Nephron (organoid): ENCODE results near the gene LLGL2.

Experiments used
- H3K27ac Mint-ChIP-seq, 3 experiments: 2 replicates each; pipeline ENCODE4 v1.8.0; 2020; ENCODE audit warnings: mixed read lengths in 3 of 3, mild to moderate bottlenecking in 2 of 3, moderate library complexity in 1 of 3
- H3K27me3 Mint-ChIP-seq: 2 replicates; pipeline ENCODE4 v1.8.0; 2021; ENCODE audit warnings: low read depth, mild to moderate bottlenecking, moderate library complexity, mixed read lengths
- H3K36me3 Mint-ChIP-seq: 2 replicates; pipeline ENCODE4 v1.8.0; 2020; ENCODE audit warnings: low read depth, mixed read lengths
- H3K4me1 Mint-ChIP-seq: 2 replicates; pipeline ENCODE4 v1.8.0; 2020; ENCODE audit warnings: mixed read lengths
- H3K4me3 Mint-ChIP-seq, 3 experiments: 2 replicates each; pipeline ENCODE4 v1.8.0; 2020; ENCODE audit warnings: mild to moderate bottlenecking in 3 of 3, mixed read lengths in 3 of 3, moderate library complexity in 2 of 3
- H3K9me3 Mint-ChIP-seq: 2 replicates; pipeline ENCODE4 v1.8.0; 2020; ENCODE audit warnings: mixed read lengths
- TF ChIP-seq, protein P1 (sequence below), 3 experiments: fragments of 200-600 bp; sonication (generic); IDR thresholded peaks; one replicate each; pipeline ENCODE4 v1.5.0; 2021; ENCODE audit warnings: antibody characterized with exemption in 3 of 3; ENCODE audit not compliant: unreplicated experiment in 3 of 3

The LLGL2 gene

DNA sequence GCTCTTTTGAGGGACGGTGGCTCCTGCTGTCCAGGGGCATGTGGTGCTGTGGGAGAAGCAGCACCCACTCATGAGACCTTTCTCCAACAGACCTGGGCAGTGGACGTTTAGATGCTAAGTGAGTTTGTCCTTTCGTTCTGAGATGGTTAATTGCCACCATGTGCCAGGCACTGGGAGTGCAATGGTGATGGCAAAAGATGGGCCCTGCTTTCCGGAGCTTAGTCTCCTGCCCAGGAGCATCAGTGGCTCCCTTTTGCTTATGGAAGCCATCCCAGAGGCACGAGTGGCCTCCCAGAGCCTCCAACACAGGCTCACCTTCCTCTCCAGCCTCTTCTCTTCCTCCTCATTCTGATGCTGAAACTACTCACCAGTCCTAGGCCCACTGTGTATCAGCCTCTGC is 38.5 kb upstream of the LLGL2 start:
- peak overlapping the region in 1 of 3 experiments; percentile 31 for H3K27ac Mint-ChIP-seq
- H3K36me3 Mint-ChIP-seq: peaks cover 7% of the 10 kb centered on the region

DNA sequence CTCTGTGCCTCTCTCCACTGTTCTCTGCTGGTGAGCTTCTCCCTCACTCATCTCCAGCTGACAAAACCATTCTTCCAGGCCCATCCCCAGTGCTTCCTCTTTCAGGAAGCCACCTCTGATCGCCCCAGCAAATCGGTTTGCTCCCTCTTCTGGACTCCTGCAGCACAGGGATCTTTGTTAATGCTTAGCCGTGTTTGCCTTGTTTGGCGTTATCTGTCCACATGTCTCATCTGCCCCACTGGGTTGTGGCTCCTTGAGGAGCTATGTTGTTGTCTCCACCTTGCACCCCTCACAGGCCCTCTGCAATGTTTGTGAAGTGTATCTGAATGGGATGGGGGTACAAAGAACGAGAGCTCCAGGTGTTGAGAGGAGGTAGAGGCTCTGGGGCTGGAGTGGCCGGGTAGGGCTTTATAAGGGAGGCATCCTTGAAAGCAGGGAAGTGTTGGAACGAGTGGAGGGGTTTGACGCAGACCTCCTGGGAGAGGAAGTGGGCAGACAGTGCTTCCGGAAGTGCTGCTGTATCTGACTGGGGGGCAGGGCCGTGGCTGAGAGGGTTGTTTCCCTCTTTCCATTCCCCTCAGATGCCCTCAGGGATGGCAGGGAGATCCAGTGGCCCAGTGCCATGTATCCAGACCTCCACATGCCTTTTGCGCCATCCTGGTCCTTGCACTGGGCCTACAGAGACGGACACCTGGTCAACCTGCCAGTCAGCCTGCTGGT is 38.0 kb upstream of the LLGL2 start:
- no peaks in the 10 kb centered on the region for H3K9me3 Mint-ChIP-seq
- H3K36me3 Mint-ChIP-seq: peaks cover 8% of the 10 kb centered on the region
- H3K4me1 Mint-ChIP-seq: peaks cover 19% of the 10 kb centered on the region
- H3K27ac Mint-ChIP-seq: peak overlapping the region in 2 of 3 experiments; percentile 26 to 31
- no peaks in the 10 kb centered on the region for H3K27me3 Mint-ChIP-seq
- TF ChIP-seq, protein P1, sequence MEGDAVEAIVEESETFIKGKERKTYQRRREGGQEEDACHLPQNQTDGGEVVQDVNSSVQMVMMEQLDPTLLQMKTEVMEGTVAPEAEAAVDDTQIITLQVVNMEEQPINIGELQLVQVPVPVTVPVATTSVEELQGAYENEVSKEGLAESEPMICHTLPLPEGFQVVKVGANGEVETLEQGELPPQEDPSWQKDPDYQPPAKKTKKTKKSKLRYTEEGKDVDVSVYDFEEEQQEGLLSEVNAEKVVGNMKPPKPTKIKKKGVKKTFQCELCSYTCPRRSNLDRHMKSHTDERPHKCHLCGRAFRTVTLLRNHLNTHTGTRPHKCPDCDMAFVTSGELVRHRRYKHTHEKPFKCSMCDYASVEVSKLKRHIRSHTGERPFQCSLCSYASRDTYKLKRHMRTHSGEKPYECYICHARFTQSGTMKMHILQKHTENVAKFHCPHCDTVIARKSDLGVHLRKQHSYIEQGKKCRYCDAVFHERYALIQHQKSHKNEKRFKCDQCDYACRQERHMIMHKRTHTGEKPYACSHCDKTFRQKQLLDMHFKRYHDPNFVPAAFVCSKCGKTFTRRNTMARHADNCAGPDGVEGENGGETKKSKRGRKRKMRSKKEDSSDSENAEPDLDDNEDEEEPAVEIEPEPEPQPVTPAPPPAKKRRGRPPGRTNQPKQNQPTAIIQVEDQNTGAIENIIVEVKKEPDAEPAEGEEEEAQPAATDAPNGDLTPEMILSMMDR (IDR thresholded peaks at IDR 0.05; ENCODE audit: unreplicated experiment in 3 of 3): no peak
- no peak overlapping the region for H3K4me3 Mint-ChIP-seq

More for the DNA sequence above, 38.5 kb upstream of the LLGL2 start:
- no peaks in the 10 kb centered on the region for H3K27me3 Mint-ChIP-seq
- no peak overlapping the region for H3K4me3 Mint-ChIP-seq
- no peaks in the 10 kb centered on the region for H3K9me3 Mint-ChIP-seq
- TF ChIP-seq, protein P1 (IDR thresholded peaks at IDR 0.05; ENCODE audit: unreplicated experiment in 3 of 3): no peak
- peaks cover 19% of the 10 kb centered on the region for H3K4me1 Mint-ChIP-seq

DNA sequence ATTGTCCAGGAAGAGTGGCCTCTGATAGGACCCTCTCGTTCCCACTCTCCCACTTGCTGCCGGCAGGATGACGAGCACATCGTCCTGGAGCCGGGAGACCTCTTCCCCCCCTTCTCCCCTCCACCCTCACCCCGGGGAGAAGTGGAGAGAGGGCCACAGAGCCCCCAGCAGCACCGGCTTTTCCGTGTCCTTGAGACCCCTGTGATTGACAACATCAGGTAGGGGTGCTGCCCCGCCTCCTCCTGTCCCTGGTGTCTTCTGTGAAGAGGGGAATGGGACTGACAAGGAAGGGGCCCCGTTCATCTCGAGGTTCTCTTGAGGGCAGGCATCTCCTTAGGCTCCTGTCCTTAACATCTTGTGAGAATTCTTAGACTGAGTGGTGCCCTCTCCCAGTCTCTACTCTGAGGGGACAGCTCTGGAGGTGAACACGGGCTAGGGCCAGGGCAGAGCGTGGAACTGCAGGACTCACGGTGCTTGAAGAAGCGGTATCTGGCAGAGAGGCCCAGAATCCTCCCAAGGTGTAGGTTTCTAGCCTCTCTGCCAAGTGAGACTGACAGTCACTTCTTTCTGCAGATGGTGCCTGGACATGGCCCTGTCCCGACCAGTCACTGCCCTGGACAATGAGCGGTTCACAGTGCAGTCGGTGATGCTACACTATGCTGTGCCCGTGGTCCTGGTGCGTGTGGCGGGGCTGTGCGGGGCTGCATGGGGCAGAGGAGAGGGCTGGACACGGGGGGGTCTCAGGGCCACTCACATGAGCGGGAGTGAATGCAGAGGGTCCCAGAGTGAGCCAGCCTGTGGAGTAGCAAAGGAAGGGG is 36.6 kb upstream of the LLGL2 start:
- Mint-ChIP-seq H3K4me3 (no peak overlapping the region), H3K9me3 (no peaks in the 10 kb centered on the region), H3K27ac (no peak overlapping the region), H3K4me1 (peaks cover 8% of the 10 kb centered on the region), H3K36me3 (peaks cover 11% of the 10 kb centered on the region), H3K27me3 (no peaks in the 10 kb centered on the region)
- TF ChIP-seq, protein P1 (IDR thresholded peaks at IDR 0.05; ENCODE audit: unreplicated experiment in 3 of 3): no peak

- Mint-ChIP-seq H3K9me3 (no peaks in the 10 kb centered on the region), H3K4me1 (peaks cover 7% of the 10 kb centered on the region), H3K27ac (no peak overlapping the region), H3K27me3 (no peaks in the 10 kb centered on the region), H3K36me3 (peaks cover 17% of the 10 kb centered on the region), H3K4me3 (no peak overlapping the region)
- TF ChIP-seq, protein P1 (IDR thresholded peaks at IDR 0.05; ENCODE audit: unreplicated experiment in 3 of 3): no peak
Observed at GRCh38 chr17:75489511-75489955, 36.0 kb upstream of the LLGL2 start.

- TF ChIP-seq, protein P1 (IDR thresholded peaks at IDR 0.05; ENCODE audit: unreplicated experiment in 3 of 3): no peak
- H3K27me3 Mint-ChIP-seq: no peaks in the 10 kb centered on the region
- no peak overlapping the region for H3K27ac Mint-ChIP-seq
Observed at GRCh38 chr17:75490173-75490743, 35.2 kb upstream of the LLGL2 start.

More at GRCh38 chr17:75490173-75490743, 35.2 kb upstream of the LLGL2 start:
- Mint-ChIP-seq H3K36me3 (peaks cover 18% of the 10 kb centered on the region), H3K4me3 (no peak overlapping the region), H3K9me3 (no peaks in the 10 kb centered on the region), H3K4me1 (peaks cover 7% of the 10 kb centered on the region)
